ENCODE measurements around the gene MAP4K3. TPM values are rescaled to one million over a fixed set of nuclear protein-coding genes. Genes with fewer than 3 reads are reported as not detected.

The MAP4K3 gene
- total and polyA plus RNA-seq, 10 of the 15 experiments (the other 5 are each of a cell fraction or from before 2014, with no cell fraction given): 0.04 to 0.95 (median 0.21) TPM; not detected in 1

DNA sequence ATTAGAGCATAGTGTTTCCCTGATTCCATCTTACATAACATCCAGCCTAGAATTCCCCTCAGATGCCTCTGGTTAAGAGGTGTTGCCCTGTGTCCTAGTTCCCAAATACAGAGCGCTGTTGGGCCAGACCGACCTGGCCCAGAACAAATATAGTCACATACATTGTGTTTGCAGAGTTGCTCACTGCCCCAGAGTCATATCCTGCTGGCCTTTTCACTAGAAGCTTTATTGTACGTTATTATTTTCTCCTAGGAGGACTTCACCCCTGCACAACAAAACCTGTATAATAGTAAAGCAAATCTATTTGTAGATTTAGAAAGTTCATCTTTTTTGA is 11.1 kb upstream of the MAP4K3 start:
- no peaks in the 10 kb centered on the region for H3K36me3 ChIP-seq (ENCODE audit: control insufficient read depth in 2 of 2, insufficient read depth in 2 of 2, low read length in 1 of 2)
- no peaks in the 10 kb centered on the region; the same call in 2 of the 3 replicates for H3K9me3 ChIP-seq (replicated peaks; ENCODE audit: control insufficient read depth, insufficient read depth, low read length)
- ChIA-PET SMC1A (ENCODE audit: uncharacterized antibody, unreplicated experiment) (no interaction called here), CTCF (no interaction called here), RAD21 (ENCODE audit: unreplicated experiment) (no interaction called here), POLR2A (no interaction called here)
- H4K20me1 ChIP-seq (ENCODE audit: control insufficient read depth, insufficient read depth): no peaks in the 10 kb centered on the region
- H3K4me3 ChIP-seq: no peak overlapping the region
- no peaks in the 10 kb centered on the region for H3K79me2 ChIP-seq (ENCODE audit: control insufficient read depth, insufficient read depth, low read length)
- H3K9ac ChIP-seq (ENCODE audit: control insufficient read depth, insufficient read depth, low read length): no peak overlapping the region
- no TSS peak for BruUV-seq (replicated peaks)
- FAIRE-seq (no peak), DNase-seq (ENCODE audit: low read depth, low spot score) (no peak), ATAC-seq (no peak)
- H3K4me2 ChIP-seq (ENCODE audit: control insufficient read depth, insufficient read depth): no peak overlapping the region
- intact Hi-C loops (cut with micrococcal nuclease; ENCODE audit: unreplicated experiment) (no loop called here), in situ Hi-C loops (cut with MboI) (no loop called here)
- no peak overlapping the region for H2AFZ ChIP-seq (ENCODE audit: control insufficient read depth, low read depth, low read length)
- no peaks in the 10 kb centered on the region for H3K4me1 ChIP-seq (ENCODE audit: control insufficient read depth, insufficient read depth, low read length)
- no peak overlapping the region for H3K27ac ChIP-seq (ENCODE audit: control insufficient read depth, insufficient read depth)
- H3K27me3 ChIP-seq (replicated peaks in 1 of 2; ENCODE audit: control insufficient read depth in 2 of 2, insufficient read depth in 2 of 2, low read length in 1 of 2): no peaks in the 10 kb centered on the region
- WGBS (ENCODE audit: insufficient coverage, insufficient replicate concordance, low lambda C conversion rate, missing lambda C conversion rate): 96% methylated on average over 3 of the region's 3 CpGs
- TF ChIP-seq, protein P1, sequence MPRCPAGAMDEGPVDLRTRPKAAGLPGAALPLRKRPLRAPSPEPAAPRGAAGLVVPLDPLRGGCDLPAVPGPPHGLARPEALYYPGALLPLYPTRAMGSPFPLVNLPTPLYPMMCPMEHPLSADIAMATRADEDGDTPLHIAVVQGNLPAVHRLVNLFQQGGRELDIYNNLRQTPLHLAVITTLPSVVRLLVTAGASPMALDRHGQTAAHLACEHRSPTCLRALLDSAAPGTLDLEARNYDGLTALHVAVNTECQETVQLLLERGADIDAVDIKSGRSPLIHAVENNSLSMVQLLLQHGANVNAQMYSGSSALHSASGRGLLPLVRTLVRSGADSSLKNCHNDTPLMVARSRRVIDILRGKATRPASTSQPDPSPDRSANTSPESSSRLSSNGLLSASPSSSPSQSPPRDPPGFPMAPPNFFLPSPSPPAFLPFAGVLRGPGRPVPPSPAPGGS (IDR thresholded peaks at IDR 0.05; ENCODE audit: borderline replicate concordance, insufficient read depth, low read depth, low read length, poor library complexity, severe bottlenecking): no peak
- TF ChIP-seq, protein P2, sequence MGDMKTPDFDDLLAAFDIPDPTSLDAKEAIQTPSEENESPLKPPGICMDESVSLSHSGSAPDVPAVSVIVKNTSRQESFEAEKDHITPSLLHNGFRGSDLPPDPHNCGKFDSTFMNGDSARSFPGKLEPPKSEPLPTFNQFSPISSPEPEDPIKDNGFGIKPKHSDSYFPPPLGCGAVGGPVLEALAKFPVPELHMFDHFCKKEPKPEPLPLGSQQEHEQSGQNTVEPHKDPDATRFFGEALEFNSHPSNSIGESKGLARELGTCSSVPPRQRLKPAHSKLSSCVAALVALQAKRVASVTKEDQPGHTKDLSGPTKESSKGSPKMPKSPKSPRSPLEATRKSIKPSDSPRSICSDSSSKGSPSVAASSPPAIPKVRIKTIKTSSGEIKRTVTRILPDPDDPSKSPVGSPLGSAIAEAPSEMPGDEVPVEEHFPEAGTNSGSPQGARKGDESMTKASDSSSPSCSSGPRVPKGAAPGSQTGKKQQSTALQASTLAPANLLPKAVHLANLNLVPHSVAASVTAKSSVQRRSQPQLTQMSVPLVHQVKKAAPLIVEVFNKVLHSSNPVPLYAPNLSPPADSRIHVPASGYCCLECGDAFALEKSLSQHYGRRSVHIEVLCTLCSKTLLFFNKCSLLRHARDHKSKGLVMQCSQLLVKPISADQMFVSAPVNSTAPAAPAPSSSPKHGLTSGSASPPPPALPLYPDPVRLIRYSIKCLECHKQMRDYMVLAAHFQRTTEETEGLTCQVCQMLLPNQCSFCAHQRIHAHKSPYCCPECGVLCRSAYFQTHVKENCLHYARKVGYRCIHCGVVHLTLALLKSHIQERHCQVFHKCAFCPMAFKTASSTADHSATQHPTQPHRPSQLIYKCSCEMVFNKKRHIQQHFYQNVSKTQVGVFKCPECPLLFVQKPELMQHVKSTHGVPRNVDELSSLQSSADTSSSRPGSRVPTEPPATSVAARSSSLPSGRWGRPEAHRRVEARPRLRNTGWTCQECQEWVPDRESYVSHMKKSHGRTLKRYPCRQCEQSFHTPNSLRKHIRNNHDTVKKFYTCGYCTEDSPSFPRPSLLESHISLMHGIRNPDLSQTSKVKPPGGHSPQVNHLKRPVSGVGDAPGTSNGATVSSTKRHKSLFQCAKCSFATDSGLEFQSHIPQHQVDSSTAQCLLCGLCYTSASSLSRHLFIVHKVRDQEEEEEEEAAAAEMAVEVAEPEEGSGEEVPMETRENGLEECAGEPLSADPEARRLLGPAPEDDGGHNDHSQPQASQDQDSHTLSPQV (IDR thresholded peaks at IDR 0.05): no peak
- no peak for TF ChIP-seq TCF7 (IDR thresholded peaks at IDR 0.05; ENCODE audit: borderline replicate concordance)
- no peak for TF ChIP-seq SMC3 (IDR thresholded peaks at IDR 0.05; ENCODE audit: borderline replicate concordance, low read length)
- TF ChIP-seq, protein P3, sequence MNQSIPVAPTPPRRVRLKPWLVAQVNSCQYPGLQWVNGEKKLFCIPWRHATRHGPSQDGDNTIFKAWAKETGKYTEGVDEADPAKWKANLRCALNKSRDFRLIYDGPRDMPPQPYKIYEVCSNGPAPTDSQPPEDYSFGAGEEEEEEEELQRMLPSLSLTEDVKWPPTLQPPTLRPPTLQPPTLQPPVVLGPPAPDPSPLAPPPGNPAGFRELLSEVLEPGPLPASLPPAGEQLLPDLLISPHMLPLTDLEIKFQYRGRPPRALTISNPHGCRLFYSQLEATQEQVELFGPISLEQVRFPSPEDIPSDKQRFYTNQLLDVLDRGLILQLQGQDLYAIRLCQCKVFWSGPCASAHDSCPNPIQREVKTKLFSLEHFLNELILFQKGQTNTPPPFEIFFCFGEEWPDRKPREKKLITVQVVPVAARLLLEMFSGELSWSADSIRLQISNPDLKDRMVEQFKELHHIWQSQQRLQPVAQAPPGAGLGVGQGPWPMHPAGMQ (IDR thresholded peaks at IDR 0.05; ENCODE audit: borderline replicate concordance): no peak
- no peak for TF ChIP-seq EGR1 (IDR thresholded peaks at IDR 0.05; ENCODE audit: borderline replicate concordance in 1 of 2, low read depth in 2 of 2, low read length in 2 of 2)
- TF ChIP-seq RELB (IDR thresholded peaks at IDR 0.05; ENCODE audit: low read depth): no peak
- TF ChIP-seq ZBTB33 (IDR thresholded peaks at IDR 0.05): no peak
- no peak for TF ChIP-seq PBX3 (IDR thresholded peaks at IDR 0.05; ENCODE audit: insufficient replicate concordance, low read depth, low read length)
- no peak for TF ChIP-seq POLR2A (IDR thresholded peaks at IDR 0.05; ENCODE audit: low read depth, low read length)
- no peak for TF ChIP-seq MTA2 (IDR thresholded peaks at IDR 0.05; ENCODE audit: low read depth)
- TF ChIP-seq SUPT20H (IDR thresholded peaks at IDR 0.05; ENCODE audit: borderline replicate concordance, control insufficient read depth, low read depth, low read length): no peak
- no peak for TF ChIP-seq FOXK2 (IDR thresholded peaks at IDR 0.05)
